Measurements from ENCODE around the gene RASGRF1.
"Not testable (repeated sequence)": the region's sequence is repeated elsewhere in the genome, so short reads cannot be mapped to it uniquely, and the experiment has no call there.

Gene RASGRF1

GRCh38 chr15:79090487-79091203 is at the start of gene RASGRF1:
Gene RASGRF1, minus strand, starts transcription at chr15:79090780. Its CDS starts 282 bp downstream, at chr15:79090498.
- DNase-seq = no peak

GRCh38 chr15:79136434-79137046 is 46.0 kb upstream of the RASGRF1 start:
- DNase-seq = no peak

DNA sequence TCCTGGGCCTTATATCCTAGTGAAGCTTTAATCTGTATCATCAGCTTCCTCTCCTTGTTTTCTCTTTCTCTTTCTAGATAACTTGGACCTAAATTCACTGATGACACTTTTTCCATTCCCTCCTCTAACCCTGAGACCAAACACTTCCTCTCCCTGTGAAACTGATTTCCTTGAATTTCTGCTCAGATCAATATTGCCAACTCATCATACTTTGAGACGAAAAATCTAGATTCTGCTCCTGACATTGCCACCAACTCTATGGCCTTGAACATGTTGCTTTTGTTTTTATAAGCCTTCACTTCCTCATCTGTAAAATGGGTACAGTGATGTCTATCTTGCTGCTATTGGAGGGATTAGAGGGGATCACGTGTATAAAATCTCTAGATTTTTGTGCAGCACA is 42.7 kb upstream of the RASGRF1 start:
- no peak for DNase-seq

DNA sequence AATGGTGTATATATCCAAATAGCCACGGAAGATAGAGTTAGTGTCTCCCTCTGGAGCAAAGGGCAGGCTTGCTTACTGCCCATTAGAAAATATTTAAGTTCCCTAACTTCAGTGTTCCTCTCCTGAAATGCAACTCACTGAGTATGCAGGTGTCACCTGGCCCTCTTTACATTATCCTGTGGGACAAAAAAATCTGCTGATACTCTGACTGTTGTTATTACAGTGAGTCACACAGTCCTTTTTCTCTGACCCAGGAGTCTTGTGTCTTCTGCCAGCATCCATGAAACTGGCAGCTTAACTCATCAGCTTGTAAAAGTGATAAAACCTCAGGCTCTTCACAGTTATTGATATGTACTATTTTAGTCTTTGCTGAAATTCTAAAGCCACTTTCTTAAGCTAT is 42.2 kb upstream of the RASGRF1 start:
- DNase-seq = no peak

GRCh38 chr15:79132361-79132760 is 41.8 kb upstream of the RASGRF1 start:
- no peak for DNase-seq

DNA sequence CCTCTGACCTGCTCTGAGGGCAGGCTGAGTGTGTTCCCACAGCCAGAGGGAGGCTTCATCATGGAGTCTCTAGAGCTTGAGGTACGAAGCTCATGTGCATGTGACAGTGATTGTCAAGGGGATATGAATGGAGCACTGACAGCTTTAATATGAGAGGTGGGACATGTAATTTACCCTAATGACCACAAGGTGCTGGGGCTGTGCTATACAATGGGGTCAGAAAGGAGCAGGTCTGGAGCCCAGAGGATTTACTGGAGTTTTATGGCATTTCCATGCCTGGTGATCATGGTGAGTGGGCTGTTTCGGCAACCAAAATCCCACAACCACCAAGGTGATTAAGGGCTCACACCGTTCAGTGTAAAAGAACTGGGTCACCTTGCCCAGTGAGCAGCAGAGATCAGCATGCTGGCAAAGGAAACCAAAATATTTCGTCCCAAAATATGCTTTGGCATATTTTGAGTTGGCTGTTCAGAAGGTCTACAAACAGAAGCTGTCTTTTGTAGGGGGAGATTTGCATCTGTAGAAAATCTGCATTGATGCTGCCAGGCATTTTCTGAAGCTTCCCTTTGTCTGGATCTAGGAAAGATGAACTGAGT is 40.1 kb upstream of the RASGRF1 start:
- peak; percentile 8 for DNase-seq

DNA sequence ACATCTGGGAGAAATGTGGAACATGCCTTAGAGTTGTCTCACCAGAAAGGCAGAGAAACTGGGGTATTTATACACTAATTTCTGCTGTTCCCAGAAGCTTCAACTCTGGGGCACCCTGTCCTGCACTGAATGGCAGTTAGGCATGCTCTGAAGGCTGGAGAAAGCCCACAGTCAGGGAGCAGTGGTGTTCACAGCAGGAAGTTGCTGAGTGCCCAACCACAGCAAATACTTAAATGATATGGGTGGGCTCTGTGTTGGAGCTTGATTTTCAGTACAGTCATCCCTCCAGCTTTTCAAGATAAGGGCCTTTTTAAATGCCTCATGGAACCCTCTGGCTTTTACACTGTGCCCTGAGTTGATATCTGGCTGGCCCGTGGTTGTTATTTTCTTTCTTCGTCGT is 38.7 kb upstream of the RASGRF1 start:
- no peak for DNase-seq

- no peak for DNase-seq
Observed at GRCh38 chr15:79128556-79128955, 38.0 kb upstream of the RASGRF1 start.

GRCh38 chr15:79124388-79124787 is 33.8 kb upstream of the RASGRF1 start:
- no peak for DNase-seq

- no peak for DNase-seq
Observed at GRCh38 chr15:79122991-79123390, 32.4 kb upstream of the RASGRF1 start.

- no peak for DNase-seq
Observed at GRCh38 chr15:79122391-79122790, 31.8 kb upstream of the RASGRF1 start.

GRCh38 chr15:79121571-79121970 is 31.0 kb upstream of the RASGRF1 start:
- DNase-seq = no peak

DNA sequence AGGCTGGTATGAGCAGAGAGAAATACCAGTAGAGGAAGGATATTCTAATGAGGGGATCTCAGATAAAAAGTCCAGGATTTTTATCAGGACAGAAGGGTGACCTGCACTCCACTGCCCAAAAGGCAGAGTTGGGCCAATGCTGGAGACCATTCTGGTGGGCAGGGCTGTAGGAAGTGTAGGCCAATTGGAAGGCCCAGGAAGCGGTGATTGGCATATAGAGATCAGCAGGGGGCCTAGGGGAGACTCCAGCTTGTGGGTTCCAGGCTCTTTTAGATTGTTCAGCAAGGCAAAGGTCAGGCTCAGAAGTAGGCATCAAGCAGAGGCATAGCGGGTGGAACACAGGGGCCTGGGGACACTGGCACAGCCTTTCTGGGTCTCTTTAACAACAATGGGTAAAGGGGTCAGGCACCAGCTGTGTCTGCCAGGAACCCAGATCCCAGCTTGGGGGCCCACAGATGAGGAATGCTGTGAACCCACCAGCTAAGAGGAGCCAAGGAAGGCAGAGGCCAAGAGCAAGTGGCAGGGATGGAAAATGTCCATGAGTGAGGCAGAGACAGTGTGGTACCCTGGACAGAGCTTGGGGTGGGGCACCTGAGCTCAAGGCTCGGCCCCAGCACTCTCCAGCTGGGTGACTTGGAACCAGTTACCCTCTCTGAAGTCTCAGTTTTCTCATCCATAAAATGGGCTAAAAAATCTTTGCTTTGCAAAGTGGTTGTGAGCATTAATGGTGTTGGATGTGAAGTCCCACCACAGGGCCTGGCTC is 27.0 kb upstream of the RASGRF1 start:
- DNase-seq = no peak

DNA sequence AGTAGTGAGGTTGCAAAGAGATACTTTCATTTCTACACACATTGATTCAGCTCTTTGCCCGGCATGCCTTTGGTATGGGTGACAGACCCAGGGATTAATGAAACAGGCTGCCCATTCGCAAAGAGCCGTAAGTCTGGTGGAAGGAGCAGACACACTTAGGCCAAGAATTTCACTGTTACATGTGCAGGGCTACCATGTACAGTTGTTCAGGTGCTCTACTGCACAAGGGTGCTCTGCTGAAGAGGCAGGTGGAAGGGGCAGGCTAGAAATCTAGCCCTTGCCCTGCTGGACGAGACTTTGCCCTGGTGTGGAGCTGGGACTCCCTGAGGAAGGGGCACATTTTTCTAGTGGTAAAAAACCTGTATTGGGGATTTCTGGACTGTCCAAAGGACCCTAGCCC is 26.2 kb upstream of the RASGRF1 start:
- DNase-seq = no peak

GRCh38 chr15:79115986-79116665 is 25.5 kb upstream of the RASGRF1 start:
- no peak for DNase-seq

GRCh38 chr15:79113831-79114230 is 23.3 kb upstream of the RASGRF1 start:
- DNase-seq = no peak

DNA sequence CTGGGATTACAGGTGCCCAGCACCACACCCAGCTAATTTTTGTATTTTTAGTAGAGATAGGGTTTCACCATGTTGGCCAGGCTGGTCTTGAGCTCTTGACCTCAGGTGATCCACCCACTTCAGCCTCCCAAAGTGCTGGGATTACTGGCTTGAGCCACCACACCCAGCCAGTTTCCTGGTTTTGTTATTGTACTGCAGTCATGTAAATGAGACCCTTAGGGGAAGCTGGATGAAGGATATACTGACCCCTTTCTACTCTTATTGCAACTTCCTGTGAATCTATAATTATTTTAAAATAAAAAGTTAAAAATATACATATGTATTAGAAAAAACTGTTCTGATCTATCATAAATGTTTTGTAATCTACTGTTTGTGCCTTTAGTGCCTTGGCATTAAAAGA is 20.8 kb upstream of the RASGRF1 start:
- not testable (repeated sequence) for DNase-seq

- DNase-seq = no peak
Observed at GRCh38 chr15:79105141-79105540, 14.6 kb upstream of the RASGRF1 start.

DNA sequence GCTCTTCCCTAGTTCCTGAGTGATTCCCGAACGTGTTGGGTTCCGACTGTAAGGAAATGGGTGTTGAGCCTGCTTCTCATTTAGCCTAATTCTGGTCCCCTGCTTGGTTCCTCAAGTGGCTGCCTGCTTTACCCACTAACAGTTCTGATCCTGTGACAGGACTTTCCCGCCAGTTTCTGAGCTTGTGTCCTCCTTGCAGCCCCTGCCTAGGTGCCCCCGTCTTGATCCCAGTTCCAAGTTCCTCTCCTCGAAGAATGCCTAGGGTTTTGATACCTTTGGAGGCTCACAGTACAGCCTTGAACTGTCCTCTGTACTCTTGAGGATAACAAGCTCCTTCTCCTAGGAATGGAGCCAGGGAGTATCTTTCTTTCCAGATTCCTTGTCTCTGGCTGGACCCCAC is 12.0 kb upstream of the RASGRF1 start:
- DNase-seq = no peak

DNA sequence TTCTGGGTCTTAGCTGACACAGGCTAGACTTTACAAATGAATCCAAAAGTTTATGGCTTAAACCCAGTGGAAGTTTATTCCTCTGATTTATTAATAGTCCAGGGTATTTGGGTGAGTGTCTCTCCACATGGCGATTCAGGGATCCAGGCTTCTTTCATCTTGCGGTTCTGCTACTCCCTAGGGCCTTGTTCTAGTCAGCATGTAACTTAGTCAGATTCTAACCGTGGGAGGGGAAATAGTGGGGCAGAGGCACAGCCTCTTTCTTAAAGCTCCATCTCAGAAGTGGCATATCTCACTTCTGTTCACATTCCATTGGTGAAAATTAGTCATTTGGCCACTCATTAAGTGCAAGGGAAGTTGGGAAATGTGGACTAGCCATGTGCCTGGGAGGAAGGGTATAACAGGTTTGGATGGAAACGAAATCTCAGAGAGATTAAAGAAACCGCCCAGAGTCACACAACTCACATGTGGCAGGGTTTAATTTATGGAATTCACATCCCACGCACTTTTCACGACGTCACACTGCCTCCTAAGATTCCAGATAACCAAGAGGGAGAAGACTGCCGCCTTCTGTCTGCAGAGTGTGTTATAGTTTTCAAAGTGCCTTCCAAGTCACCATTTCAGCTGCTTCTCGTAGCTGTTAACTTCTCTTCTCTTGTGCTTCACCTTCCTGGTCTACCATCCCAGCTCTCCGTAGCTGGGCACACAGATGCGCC is 11.4 kb upstream of the RASGRF1 start:
- DNase-seq = no peak

DNA sequence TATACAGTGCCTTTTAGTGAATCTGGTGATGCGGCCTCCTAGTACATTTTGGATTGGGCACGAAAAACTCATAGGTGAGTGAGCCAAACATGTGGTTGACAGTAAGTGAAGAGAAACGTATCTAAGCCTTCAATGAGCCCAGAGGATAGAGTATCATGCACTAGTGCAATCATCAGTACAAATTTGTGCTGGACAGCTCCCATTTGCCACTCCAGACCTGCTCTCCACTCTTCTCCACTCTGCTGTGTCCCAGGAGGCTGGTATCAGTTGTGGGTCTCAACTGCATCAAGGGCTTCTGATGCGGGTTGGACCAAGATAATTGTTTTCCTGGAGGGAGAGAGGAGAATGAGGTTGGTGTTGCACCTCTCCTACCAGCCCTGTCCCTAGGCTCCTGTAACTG is 9.1 kb upstream of the RASGRF1 start:
- no peak for DNase-seq

GRCh38 chr15:79094611-79095021 is 4.0 kb upstream of the RASGRF1 start:
- DNase-seq = no peak
